Fibroblast of pulmonary artery (primary cell): ENCODE data around the gene NUDCD3.

ENCODE experiments used
- DNase-seq: peaks from one replicate; pipeline ENCODE4 v3.0.0-alpha.2; 2010; ENCODE audit warnings: low read depth
- H3K4me3 ChIP-seq: replicated peaks from 2 replicates; pipeline ENCODE4 v1.5.1; 2011; ENCODE audit warnings: low read depth, mild to moderate bottlenecking, control low read depth, low read length, moderate library complexity
- TF ChIP-seq, protein P1 (sequence below): IDR thresholded peaks from 2 replicates; pipeline ENCODE4 v1.5.1; 2011; ENCODE audit warnings: mild to moderate bottlenecking, control low read depth, low read length, inconsistent platforms; ENCODE audit errors: missing control alignments

Gene NUDCD3

DNA sequence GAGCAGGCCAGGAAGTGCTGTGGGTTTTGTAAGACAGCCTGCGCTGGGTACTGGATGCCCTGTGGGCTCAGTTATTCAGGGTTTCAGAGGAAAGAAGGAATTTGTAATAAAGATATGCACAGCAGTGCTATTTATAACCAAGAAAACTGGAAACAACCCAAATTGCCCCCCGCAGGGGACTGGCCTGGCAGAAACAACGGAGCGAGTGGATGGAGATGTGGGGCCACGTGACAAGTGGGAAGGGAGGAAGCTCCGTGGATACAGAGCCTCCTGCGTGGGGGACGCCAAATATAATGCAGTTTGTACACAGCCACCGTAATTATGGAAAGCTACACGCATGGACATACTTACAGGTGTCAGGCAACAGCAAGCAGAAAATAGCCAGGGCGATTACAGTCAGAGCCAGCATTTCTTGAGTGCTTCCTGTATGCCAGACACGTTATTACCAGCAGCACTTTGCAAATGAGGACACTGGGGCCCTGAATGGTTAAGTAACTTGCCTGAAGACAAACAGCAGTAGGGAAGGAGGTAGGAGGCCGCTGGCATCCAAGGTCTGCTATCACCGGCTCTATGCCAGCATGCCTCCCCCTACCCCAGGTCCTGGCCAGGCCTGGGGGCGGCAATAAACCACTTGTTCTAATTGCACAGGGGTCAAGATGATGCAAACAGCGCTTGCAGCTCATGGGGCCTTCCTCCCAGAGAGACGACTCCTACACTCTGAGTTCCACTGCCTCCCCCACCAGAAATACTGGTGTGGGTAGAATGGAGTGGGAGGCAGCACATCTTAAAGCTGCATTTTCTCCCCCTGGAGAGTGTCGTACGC is 156.3 kb downstream of the NUDCD3 start:
- no peak overlapping the region for H3K4me3 ChIP-seq
- TF ChIP-seq, protein P1, sequence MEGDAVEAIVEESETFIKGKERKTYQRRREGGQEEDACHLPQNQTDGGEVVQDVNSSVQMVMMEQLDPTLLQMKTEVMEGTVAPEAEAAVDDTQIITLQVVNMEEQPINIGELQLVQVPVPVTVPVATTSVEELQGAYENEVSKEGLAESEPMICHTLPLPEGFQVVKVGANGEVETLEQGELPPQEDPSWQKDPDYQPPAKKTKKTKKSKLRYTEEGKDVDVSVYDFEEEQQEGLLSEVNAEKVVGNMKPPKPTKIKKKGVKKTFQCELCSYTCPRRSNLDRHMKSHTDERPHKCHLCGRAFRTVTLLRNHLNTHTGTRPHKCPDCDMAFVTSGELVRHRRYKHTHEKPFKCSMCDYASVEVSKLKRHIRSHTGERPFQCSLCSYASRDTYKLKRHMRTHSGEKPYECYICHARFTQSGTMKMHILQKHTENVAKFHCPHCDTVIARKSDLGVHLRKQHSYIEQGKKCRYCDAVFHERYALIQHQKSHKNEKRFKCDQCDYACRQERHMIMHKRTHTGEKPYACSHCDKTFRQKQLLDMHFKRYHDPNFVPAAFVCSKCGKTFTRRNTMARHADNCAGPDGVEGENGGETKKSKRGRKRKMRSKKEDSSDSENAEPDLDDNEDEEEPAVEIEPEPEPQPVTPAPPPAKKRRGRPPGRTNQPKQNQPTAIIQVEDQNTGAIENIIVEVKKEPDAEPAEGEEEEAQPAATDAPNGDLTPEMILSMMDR: no peak
- peak; percentile 19 for DNase-seq

DNA sequence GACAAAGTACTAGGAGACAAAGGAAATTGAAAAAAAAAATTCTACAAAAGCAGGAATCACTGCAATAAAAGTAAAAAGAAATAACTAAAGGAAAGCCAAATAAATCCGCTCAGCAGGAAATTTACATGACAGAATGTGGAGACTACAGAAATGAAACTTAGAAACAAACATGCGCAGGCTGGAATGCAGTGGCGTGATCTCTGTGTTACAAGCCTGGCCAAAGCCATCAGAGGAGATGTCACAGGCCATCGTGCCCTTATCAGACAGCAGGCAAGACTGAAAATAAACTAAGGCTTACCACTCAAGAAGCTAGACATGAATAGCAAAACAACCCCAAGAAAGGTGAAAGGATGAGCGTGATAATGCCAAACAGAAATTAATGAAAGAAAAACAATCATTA is 158.8 kb downstream of the NUDCD3 start:
- TF ChIP-seq, protein P1: no peak
- DNase-seq: no peak
- no peak overlapping the region for H3K4me3 ChIP-seq

DNA sequence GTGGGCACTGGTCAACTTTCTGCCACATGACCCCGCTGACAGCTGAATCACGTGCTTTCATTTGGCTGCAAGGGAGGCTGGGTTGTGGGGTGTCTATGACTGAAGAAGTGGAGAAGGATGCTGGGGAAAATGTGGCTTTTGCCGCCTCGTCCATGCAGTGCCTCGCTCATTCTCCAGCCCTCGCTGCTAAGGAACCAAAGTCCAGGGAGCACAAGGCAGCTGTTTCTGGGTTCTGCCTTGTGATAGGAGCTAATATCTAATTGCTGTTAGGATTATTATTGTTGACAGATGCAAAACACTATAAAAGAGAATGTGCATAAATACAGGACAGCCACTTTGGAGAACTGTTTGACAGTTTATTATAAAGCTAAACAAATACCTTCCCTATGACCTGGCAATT is 160.1 kb downstream of the NUDCD3 start:
- H3K4me3 ChIP-seq: no peak overlapping the region
- TF ChIP-seq, protein P1: no peak
- DNase-seq: no peak

DNA sequence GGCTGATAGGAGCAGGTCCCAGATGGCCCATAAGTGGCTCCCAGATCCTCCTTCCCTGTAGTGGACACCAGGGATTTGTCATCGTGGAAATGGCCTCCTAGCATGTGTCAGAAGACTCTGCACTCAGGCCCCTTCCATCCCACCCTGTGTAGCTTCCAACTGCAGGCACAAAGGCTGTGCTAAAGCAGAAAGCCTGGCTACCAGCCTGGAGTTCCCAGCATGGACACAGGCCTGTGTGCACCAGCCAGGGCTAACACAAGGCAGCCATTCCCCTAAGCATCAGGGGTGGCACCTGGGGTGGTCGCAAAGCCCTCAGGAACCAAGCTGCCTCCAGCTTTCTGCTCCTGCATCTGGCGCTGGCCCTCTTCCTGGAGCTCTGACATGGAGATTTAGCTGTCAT is 160.6 kb downstream of the NUDCD3 start:
- no peak for DNase-seq
- no peak overlapping the region for H3K4me3 ChIP-seq
- TF ChIP-seq, protein P1: no peak
